ENCODE data around the gene GOLGA6L2. TPM values are rescaled to one million over a fixed set of nuclear protein-coding genes. Genes with fewer than 3 reads are reported as not detected.

GOLGA6L2 gene
- total and polyA plus RNA-seq, 2 donors (not counting 3 experiments of a cell fraction or from before 2014, with no cell fraction given), result not detected

DNA sequence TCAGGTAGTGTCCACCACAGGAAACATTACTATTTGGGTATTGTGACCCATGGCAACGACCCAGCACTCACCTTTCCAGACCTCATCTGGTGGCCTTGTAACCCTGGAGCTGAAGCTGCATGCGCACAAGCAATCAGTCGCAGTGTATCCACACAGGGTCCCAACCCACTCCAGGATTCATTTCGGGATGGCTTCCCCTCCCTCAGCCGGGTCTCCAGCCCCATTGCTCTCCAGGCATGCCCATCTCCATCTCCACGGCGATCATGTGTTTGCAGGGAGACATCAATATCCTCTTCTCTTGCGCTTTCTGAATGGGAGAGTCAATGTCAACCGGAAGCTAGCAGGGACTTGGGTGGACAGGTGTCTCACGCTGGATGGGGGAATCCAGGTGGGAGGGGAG lies 35.2 kb downstream of the GOLGA6L2 start:
- TF ChIP-seq CTCF (IDR thresholded peaks at IDR 0.05; ENCODE audit: extremely low read depth in 1 of 2, insufficient read depth in 1 of 2, low read depth in 1 of 2, low read length in 2 of 2) (no peak), MYC (IDR thresholded peaks at IDR 0.05; ENCODE audit: low read depth, low read length) (no peak), POLR2AphosphoS5 (IDR thresholded peaks at IDR 0.05; ENCODE audit: insufficient read depth, low read depth, low read length) (no peak), EZH2 (IDR thresholded peaks at IDR 0.05; ENCODE audit: borderline replicate concordance, low read depth, low read length, severe bottlenecking) (no peak), GATA2 (IDR thresholded peaks at IDR 0.05; ENCODE audit: insufficient read depth, insufficient read length, low read depth, low read length) (no peak)
- TF ChIP-seq, protein P1, sequence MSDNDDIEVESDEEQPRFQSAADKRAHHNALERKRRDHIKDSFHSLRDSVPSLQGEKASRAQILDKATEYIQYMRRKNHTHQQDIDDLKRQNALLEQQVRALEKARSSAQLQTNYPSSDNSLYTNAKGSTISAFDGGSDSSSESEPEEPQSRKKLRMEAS (IDR thresholded peaks at IDR 0.05; ENCODE audit: insufficient read depth, insufficient read length), result no peak
- Histone ChIP-seq H3K9me3 (replicated peaks; ENCODE audit: control insufficient read depth, insufficient read depth, low read length) (peaks cover 2% of the 10 kb centered on the region), H3K79me2 (ENCODE audit: control insufficient read depth, insufficient read depth, low read length) (no peaks in the 10 kb centered on the region), H3K9me1 (replicated peaks; ENCODE audit: control insufficient read depth, extremely low read depth, insufficient read depth, low read length) (no peaks in the 10 kb centered on the region), H3K36me3 (ENCODE audit: control insufficient read depth in 2 of 2, extremely low read depth in 1 of 2, insufficient read depth in 2 of 2, low read length in 2 of 2) (no peaks in the 10 kb centered on the region), H3K4me2 (ENCODE audit: insufficient read depth, low read length) (no peak overlapping the region), H3K9ac (replicated peaks; ENCODE audit: extremely low read depth, insufficient read depth, low read length) (no peak overlapping the region), H2AFZ (ENCODE audit: low read depth, low read length) (no peak overlapping the region), H3K4me1 (ENCODE audit: control insufficient read depth, extremely low read depth, insufficient read depth, low read length) (no peaks in the 10 kb centered on the region), H3K27me3 (ENCODE audit: control insufficient read depth in 2 of 2, insufficient read depth in 2 of 2, low read length in 2 of 2) (no peaks in the 10 kb centered on the region), H3K27ac (ENCODE audit: insufficient read depth, low read depth, low read length) (no peak overlapping the region), H3K4me3 (replicated peaks in 1 of 3; ENCODE audit: insufficient read depth in 1 of 3, low read depth in 1 of 3, low read length in 3 of 3) (no peak overlapping the region), H4K20me1 (replicated peaks; ENCODE audit: control insufficient read depth, extremely low read depth, insufficient read depth, low read length) (no peaks in the 10 kb centered on the region)
- intact Hi-C loops (cut with micrococcal nuclease), result no loop called here
- no TSS peak for BruUV-seq (replicated peaks)
- POLR2A ChIA-PET, result no interaction called here
- no peak for FAIRE-seq
- no peak for DNase-seq (ENCODE audit: low read depth, low spot score)
- CTCF ChIA-PET, result no interaction called here
- dilution Hi-C loops (cut with MboI; ENCODE audit: extremely low pct_ligation_motif_present, low sequenced_read_pairs), result no loop called here
